GM10266 (cell line): Measurements from ENCODE around the gene CXCL14.
"Not testable (repeated sequence)": the region's sequence is repeated elsewhere in the genome, so short reads cannot be mapped to it uniquely, and the experiment has no call there.

Source experiments
- DNase-seq: peaks from one replicate; pipeline ENCODE4 v3.0.0; 2012; ENCODE audit errors: extremely low spot score
- TF ChIP-seq, protein P1 (sequence below): IDR thresholded peaks from 2 replicates; pipeline ENCODE4 v1.5.1; 2012; ENCODE audit warnings: mild to moderate bottlenecking, low read depth; ENCODE audit not compliant: control insufficient read depth, insufficient read depth; ENCODE audit errors: missing control alignments

CXCL14 gene

GRCh38 chr5:135535820-135536801 is 42.7 kb downstream of the CXCL14 start, which contains the start of gene NEUROG1:
Gene NEUROG1 (minus strand): TSS chr5:135535964. CDS start chr5:135535690, 274 bp downstream.
- DNase-seq: no peak

DNA sequence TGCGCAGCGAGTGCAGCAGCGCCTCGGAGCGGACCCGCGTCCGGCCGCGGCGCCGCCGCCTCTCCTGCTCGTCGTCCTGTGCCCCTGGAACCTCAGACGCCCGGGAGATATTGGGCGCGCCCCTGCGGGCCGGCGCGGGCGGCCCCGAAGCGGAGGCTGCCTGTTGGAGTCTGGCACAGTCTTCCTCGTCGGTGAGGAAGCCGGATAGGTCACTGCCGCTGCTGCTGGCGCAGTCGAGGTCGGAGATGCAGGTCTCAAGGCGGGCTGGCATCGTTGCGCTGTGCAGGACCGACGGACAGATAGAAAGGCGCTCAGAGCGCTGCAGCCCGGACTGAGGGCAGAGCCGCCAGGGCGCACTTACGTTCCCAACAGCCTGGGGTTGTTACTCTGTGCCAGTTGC is 43.4 kb downstream of the CXCL14 start:
- no peak for DNase-seq
- TF ChIP-seq, protein P1, sequence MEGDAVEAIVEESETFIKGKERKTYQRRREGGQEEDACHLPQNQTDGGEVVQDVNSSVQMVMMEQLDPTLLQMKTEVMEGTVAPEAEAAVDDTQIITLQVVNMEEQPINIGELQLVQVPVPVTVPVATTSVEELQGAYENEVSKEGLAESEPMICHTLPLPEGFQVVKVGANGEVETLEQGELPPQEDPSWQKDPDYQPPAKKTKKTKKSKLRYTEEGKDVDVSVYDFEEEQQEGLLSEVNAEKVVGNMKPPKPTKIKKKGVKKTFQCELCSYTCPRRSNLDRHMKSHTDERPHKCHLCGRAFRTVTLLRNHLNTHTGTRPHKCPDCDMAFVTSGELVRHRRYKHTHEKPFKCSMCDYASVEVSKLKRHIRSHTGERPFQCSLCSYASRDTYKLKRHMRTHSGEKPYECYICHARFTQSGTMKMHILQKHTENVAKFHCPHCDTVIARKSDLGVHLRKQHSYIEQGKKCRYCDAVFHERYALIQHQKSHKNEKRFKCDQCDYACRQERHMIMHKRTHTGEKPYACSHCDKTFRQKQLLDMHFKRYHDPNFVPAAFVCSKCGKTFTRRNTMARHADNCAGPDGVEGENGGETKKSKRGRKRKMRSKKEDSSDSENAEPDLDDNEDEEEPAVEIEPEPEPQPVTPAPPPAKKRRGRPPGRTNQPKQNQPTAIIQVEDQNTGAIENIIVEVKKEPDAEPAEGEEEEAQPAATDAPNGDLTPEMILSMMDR: no peak

More at GRCh38 chr5:135535820-135536801, 42.7 kb downstream of the CXCL14 start, which contains the start of gene NEUROG1:
- TF ChIP-seq, protein P1: no peak

DNA sequence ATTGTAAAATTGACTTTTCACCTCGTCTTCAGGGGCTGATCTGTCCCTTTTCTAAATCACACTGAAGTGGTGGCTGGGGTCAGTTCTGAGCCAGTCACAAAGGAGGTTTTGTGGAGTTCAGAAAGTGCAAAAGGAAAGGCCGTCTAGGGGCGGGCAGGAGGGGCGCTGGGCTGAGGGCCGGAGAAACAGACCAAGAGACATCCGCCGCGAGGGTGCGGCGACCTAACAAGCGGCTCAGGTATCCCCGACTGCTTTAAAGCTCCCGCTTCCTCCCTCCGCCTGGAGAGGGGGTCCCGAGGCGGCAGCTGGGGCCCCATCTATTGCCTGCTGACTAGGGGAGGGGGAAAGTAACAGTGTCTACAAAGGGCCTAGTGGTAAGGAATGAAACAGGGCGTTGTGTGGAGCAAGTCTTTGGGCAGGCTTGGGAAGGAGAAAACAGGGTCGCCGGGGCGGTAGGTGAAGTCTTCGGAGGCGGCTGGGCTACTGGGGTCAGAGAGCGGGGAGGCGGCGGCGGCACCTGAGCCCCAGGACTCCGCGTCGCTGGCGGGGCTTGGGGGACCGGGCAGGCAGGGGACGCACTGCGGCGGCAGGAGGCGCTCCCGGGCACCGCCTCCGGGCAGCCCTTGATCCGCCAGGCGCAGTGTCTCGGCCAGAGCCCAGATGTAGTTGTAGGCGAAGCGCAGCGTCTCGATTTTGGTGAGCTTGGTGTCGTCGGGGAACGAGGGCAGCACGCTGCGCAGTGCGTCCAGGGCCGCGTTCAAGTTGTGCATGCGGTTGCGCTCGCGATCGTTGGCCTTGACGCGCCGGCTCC is 44.0 kb downstream of the CXCL14 start:
- TF ChIP-seq, protein P1: no peak
- no peak for DNase-seq

DNA sequence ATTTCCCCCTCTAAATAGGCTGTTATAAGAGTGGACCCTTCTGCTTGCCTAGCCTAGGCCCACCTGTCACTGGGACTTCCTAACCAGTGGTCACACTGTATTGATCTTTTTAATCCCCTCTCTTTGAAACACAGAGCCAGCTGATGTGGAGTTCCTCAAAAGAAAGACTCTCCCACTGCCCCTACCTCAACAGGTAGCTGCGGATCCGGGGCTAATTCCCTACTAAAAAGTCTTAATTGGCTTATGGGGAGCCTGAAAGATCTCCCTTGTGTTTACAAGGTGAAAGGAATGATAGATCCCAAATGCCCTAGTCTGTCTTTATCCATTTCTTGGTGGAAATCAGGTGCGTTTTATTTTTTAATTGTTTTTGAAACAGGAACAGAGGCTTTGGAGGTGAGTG is 45.0 kb downstream of the CXCL14 start:
- TF ChIP-seq, protein P1: no peak
- no peak for DNase-seq

DNA sequence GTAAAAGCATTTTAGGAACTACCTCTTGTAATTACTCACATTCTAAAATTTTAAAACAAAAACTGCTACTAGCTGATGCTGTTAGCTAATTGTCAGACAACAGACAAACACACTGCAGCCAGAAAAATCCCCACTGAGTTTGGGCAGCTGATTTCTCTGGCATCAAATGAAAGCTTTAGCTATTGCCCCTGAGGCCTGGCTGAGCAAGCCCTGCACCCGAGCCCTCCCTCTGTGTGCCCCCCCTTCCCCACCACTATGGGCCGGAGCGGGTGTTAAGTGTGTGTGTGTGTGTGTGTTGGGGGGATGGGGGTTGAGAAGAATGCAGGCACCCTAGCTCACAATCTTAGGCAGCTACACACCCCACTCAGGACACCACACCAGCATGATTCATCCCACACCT is 45.5 kb downstream of the CXCL14 start:
- no peak for DNase-seq
- TF ChIP-seq, protein P1: no peak

GRCh38 chr5:135529576-135529975 is 49.2 kb downstream of the CXCL14 start:
- not testable (repeated sequence) for DNase-seq

DNA sequence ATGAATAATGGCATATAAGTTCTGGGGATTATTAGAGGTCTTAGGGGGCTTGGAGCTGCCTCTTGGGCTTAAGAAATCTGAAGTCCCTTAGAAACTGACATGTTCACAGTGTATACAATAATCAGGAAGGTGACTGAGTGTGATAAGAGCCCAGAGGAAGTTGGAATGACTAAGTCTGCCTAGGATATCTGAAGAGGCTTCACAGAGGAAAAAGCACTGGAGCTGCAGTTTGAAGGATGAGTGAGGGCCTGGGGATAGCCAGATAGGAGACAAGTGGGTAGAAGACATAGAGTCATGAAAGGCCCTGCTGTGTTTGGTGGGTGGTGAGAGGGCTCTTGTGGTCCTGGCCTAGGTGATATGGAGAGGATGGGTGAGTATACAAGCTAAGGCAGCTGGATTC is 51.9 kb downstream of the CXCL14 start:
- TF ChIP-seq, protein P1: no peak
- no peak for DNase-seq
